ENCODE measurements around the gene KLHL26.
A peak's percentile ranks its signal among the peaks of the same experiment; 100 is the strongest.

Gene KLHL26

GRCh38 chr19:18683109-18683957 lies 46.5 kb downstream of the KLHL26 start, which contains the start of gene CRTC1:
Gene CRTC1 (plus strand): TSS chr19:18683680. CDS start chr19:18683703, 23 bp downstream.
- DNase-seq (ENCODE audit: low spot score) = peak; percentile 91

- DNase-seq (ENCODE audit: low spot score) = no peak
Observed at GRCh38 chr19:18683958-18684641, 47.3 kb downstream of the KLHL26 start.

GRCh38 chr19:18684642-18684993 lies 47.8 kb downstream of the KLHL26 start:
- no peak for DNase-seq (ENCODE audit: low spot score)

- no peak for DNase-seq (ENCODE audit: low spot score)
Observed at GRCh38 chr19:18685597-18686190, 48.9 kb downstream of the KLHL26 start.

GRCh38 chr19:18687740-18688465 lies 51.1 kb downstream of the KLHL26 start:
- DNase-seq (ENCODE audit: low spot score) = no peak

GRCh38 chr19:18696023-18696422 lies 59.2 kb downstream of the KLHL26 start:
- DNase-seq (ENCODE audit: low spot score) = no peak

- no peak for DNase-seq (ENCODE audit: low spot score)
Observed at GRCh38 chr19:18697680-18698079, 60.9 kb downstream of the KLHL26 start.

- no peak for DNase-seq (ENCODE audit: low spot score)
Observed at GRCh38 chr19:18698321-18699167, 61.7 kb downstream of the KLHL26 start.

GRCh38 chr19:18699403-18700054 lies 62.7 kb downstream of the KLHL26 start:
- DNase-seq (ENCODE audit: low spot score) = no peak

GRCh38 chr19:18700501-18701249 lies 63.8 kb downstream of the KLHL26 start:
- DNase-seq (ENCODE audit: low spot score) = peak; percentile 61

GRCh38 chr19:18701250-18701608 lies 64.4 kb downstream of the KLHL26 start:
- DNase-seq (ENCODE audit: low spot score) = no peak

GRCh38 chr19:18704054-18704453 lies 67.2 kb downstream of the KLHL26 start:
- DNase-seq (ENCODE audit: low spot score) = no peak

GRCh38 chr19:18704971-18705370 lies 68.1 kb downstream of the KLHL26 start:
- DNase-seq (ENCODE audit: low spot score) = no peak

GRCh38 chr19:18708452-18709231 lies 71.8 kb downstream of the KLHL26 start:
- no peak for DNase-seq (ENCODE audit: low spot score)

- no peak for DNase-seq (ENCODE audit: low spot score)
Observed at GRCh38 chr19:18709546-18709945, 72.7 kb downstream of the KLHL26 start.

GRCh38 chr19:18710186-18710585 lies 73.4 kb downstream of the KLHL26 start:
- no peak for DNase-seq (ENCODE audit: low spot score)

GRCh38 chr19:18710996-18711751 lies 74.3 kb downstream of the KLHL26 start:
- no peak for DNase-seq (ENCODE audit: low spot score)

- no peak for DNase-seq (ENCODE audit: low spot score)
Observed at GRCh38 chr19:18711893-18712292, 75.1 kb downstream of the KLHL26 start.

- no peak for DNase-seq (ENCODE audit: low spot score)
Observed at GRCh38 chr19:18712981-18713380, 76.2 kb downstream of the KLHL26 start.

Data from CD4-positive, alpha-beta T cell treated with Interleukin-2 at 100 ng/mL for 4 hours (primary cell).